Stimulated activated effector memory CD8-positive, alpha-beta T cell treated with anti-CD3 and anti-CD28 coated beads, Interleukin-12 subunit alpha, Interleukin-12 subunit beta, amount 100 ng/mL, for 72 hours (primary cell): ENCODE data around the gene GUCA2B.

ENCODE experiments used
- ATAC-seq: fragments of 150-1000 bp; cut with Tn5 transposase; 2 replicates; pipeline ENCODE4 v1.10.0; 2021
- DNase-seq, 2 donors: peaks; one replicate each; pipeline ENCODE4 v3.0.0; 2021 to 2022; ENCODE audit warnings: low spot score in 2 of 2
- H3K27ac Mint-ChIP-seq: one replicate; pipeline ENCODE4 v1.8.0; 2022; ENCODE audit warnings: mild to moderate bottlenecking, mixed read lengths
- H3K36me3 Mint-ChIP-seq: one replicate; pipeline ENCODE4 v1.8.0; 2022; ENCODE audit warnings: mild to moderate bottlenecking, mixed read lengths
- H3K4me1 Mint-ChIP-seq: one replicate; pipeline ENCODE4 v1.8.0; 2022; ENCODE audit warnings: mixed read lengths
- H3K4me3 Mint-ChIP-seq: one replicate; pipeline ENCODE4 v1.8.0; 2022; ENCODE audit warnings: mild to moderate bottlenecking, mixed read lengths
- H3K9me3 Mint-ChIP-seq: one replicate; pipeline ENCODE4 v1.8.0; 2022; ENCODE audit warnings: mixed read lengths

The GUCA2B gene

GRCh38 chr1:42170779-42171621 lies 17.8 kb downstream of the GUCA2B start:
- ATAC-seq, result no peak
- Mint-ChIP-seq H3K4me1 (peaks cover 7% of the 10 kb centered on the region), H3K4me3 (no peak overlapping the region), H3K27ac (no peak overlapping the region), H3K9me3 (no peaks in the 10 kb centered on the region), H3K36me3 (peaks cover 11% of the 10 kb centered on the region)
- no peak for DNase-seq

- H3K4me3 Mint-ChIP-seq, result no peak overlapping the region
- no peak for DNase-seq
- no peak overlapping the region for H3K27ac Mint-ChIP-seq
- peaks cover 14% of the 10 kb centered on the region for H3K36me3 Mint-ChIP-seq
- peaks cover 7% of the 10 kb centered on the region for H3K4me1 Mint-ChIP-seq
- no peaks in the 10 kb centered on the region for H3K9me3 Mint-ChIP-seq
- ATAC-seq, result no peak
Observed at GRCh38 chr1:42171679-42172266, 18.6 kb downstream of the GUCA2B start.

- H3K27ac Mint-ChIP-seq, result no peak overlapping the region
Observed at GRCh38 chr1:42172381-42173133, 19.3 kb downstream of the GUCA2B start.

GRCh38 chr1:42173155-42173933 lies 20.1 kb downstream of the GUCA2B start:
- Mint-ChIP-seq H3K9me3 (no peaks in the 10 kb centered on the region), H3K27ac (no peak overlapping the region), H3K4me3 (no peak overlapping the region), H3K4me1 (peaks cover 7% of the 10 kb centered on the region), H3K36me3 (peaks cover 29% of the 10 kb centered on the region)
- peak; percentile 68 for ATAC-seq
- peak; percentile 61 to 76 for DNase-seq

More at GRCh38 chr1:42172381-42173133, 19.3 kb downstream of the GUCA2B start:
- no peak overlapping the region for H3K4me3 Mint-ChIP-seq
- DNase-seq (no peak), ATAC-seq (no peak)
- H3K9me3 Mint-ChIP-seq, result no peaks in the 10 kb centered on the region
- peaks cover 21% of the 10 kb centered on the region for H3K36me3 Mint-ChIP-seq
- H3K4me1 Mint-ChIP-seq, result peaks cover 7% of the 10 kb centered on the region

DNA sequence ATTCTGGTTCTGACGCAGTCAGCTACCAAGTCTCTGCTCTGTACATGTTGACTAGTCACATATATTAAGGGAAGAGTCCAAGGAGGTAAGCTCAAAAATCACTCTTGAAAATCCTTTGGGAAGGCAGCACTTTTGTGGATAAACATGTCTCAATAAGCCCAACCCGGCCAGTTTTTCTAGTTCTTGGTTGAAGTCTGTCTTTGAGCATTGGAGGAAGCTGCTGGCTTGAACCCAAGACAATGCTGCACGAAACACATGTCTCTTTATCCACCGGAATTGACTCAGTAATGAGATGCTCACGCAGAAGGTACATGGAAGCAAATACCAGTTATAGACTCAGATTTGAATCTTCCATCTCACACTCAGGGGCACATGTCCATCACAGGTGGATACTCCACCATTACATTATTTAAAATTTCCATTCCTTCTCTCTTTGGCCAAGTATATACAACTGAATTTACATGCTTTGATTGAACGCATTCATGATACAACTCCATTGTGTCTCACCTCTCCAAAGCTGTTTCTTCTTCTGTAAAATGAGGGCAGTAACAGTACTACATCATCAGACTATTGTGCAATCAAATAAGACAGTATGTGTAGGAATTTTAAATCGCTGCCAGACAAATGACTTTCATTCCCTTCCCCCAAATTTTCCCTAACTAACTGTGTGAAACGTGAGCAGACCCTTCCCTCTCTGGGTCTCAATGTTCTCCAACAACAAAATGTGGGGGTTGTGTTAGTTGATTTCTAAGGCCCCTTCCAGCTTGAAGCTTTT lies 20.9 kb downstream of the GUCA2B start:
- ATAC-seq (no peak), DNase-seq (peak in 1 of 2 donors; percentile 20)
- Mint-ChIP-seq H3K27ac (no peak overlapping the region), H3K4me3 (no peak overlapping the region), H3K36me3 (peaks cover 37% of the 10 kb centered on the region), H3K4me1 (peaks cover 7% of the 10 kb centered on the region), H3K9me3 (no peaks in the 10 kb centered on the region)

GRCh38 chr1:42175314-42176054 lies 22.3 kb downstream of the GUCA2B start:
- Mint-ChIP-seq H3K4me3 (no peak overlapping the region), H3K27ac (no peak overlapping the region), H3K9me3 (no peaks in the 10 kb centered on the region), H3K4me1 (peaks cover 7% of the 10 kb centered on the region), H3K36me3 (peaks cover 49% of the 10 kb centered on the region)
- peak in 1 of 2 donors; percentile 43 for DNase-seq
- no peak for ATAC-seq

DNA sequence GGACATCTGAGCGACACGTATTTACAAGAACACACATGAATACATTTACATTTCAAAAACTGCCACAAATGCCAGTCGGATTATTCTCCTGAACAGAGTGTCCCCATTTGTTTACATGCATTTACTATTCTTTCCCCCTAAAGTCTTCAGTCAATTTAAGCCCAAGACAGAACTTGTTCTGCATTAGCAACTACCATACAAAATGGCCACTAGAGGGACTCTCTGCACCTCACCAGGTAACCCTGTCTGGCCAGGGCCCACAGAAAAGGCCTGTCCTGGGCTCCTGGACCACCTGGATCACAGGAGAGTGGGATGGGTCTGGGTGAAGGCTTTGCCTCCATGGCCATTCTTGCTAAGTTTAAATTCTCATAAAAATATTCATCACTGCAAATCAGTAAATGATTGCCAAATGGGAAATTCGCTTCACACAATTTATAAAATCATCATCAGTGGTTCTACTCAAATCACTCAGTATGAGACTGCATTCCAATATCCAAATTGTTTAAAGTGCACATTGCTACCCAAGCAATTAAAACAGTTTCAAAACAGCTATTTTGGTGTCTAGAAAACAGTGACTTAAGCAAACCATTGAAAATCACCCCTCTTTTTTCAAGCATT lies 23.8 kb downstream of the GUCA2B start:
- peak; percentile 54 for ATAC-seq
- Mint-ChIP-seq H3K4me1 (no peaks in the 10 kb centered on the region), H3K9me3 (no peaks in the 10 kb centered on the region), H3K27ac (peak overlapping the region; percentile 79), H3K36me3 (peaks cover 49% of the 10 kb centered on the region), H3K4me3 (no peak overlapping the region)
- no peak for DNase-seq

DNA sequence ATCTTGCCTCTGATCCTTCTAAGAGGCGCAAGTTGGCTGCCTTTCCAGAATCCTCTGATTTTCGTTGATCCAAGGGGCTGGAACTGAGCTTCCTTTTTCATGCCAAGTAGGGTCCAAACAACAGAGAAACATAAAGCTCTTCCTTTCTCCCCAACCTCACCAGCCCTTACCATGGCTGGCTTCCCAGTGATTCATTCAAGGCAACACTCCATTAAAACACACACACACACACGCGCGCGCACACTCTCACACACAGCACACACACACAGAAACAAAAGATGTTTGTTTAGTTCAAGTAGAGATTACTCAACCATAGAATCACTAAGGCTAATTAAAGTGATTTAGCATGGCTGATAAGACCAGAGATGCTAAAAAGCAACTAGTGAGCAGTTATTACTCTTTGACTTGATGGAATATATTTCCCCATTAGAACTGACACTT lies 24.4 kb downstream of the GUCA2B start:
- Mint-ChIP-seq H3K9me3 (no peaks in the 10 kb centered on the region), H3K4me1 (no peaks in the 10 kb centered on the region), H3K36me3 (peaks cover 51% of the 10 kb centered on the region), H3K4me3 (no peak overlapping the region), H3K27ac (peak overlapping the region; percentile 79)
- DNase-seq (no peak), ATAC-seq (no peak)

DNA sequence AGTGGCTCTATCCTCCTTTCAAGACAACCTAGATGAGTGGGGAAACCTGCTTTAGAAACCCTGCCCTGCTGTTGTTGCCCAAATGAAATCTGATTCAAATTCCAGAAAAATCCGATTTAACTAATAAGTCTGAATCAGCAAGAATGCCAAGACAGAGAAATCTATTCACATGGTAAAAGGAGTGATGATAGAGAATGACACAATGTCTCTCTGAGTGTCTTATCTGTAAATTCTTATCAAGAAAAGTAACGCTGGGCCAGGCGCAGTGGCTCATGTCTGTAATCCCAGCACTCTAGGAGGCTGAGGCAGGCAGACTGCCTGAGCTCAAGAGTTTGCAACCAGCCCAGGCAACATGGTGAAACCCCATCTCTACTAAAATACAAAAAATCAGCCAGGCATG lies 25.0 kb downstream of the GUCA2B start:
- H3K4me1 Mint-ChIP-seq, result no peaks in the 10 kb centered on the region
- ATAC-seq, result no peak
- H3K4me3 Mint-ChIP-seq, result no peak overlapping the region
- H3K36me3 Mint-ChIP-seq, result peaks cover 51% of the 10 kb centered on the region
- no peak for DNase-seq
- no peaks in the 10 kb centered on the region for H3K9me3 Mint-ChIP-seq
- H3K27ac Mint-ChIP-seq, result peak overlapping the region; percentile 79

DNA sequence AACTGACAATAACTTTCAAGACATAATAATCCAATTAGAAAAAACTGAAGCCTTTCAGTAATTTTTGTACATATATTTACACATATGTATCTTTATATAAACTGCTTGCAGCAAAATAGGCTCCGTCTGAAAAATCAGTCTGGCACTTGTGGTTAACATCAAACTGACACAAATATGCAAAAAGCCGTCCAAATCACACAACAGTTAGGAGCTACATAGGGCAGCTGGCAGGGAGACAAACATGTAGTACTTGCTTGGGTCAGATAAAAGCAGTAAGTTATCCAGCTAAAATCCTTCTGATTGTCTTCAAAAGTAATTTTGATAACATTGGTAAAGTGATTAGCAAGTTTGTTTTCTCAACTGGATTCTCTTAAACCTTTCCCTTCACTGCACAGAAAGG lies 26.1 kb downstream of the GUCA2B start:
- Mint-ChIP-seq H3K4me3 (no peak overlapping the region), H3K4me1 (no peaks in the 10 kb centered on the region), H3K9me3 (no peaks in the 10 kb centered on the region), H3K27ac (no peak overlapping the region), H3K36me3 (peaks cover 55% of the 10 kb centered on the region)
- no peak for ATAC-seq
- DNase-seq, result no peak

GRCh38 chr1:42179900-42180329 lies 26.7 kb downstream of the GUCA2B start:
- Mint-ChIP-seq H3K27ac (no peak overlapping the region), H3K36me3 (peaks cover 61% of the 10 kb centered on the region), H3K4me3 (no peak overlapping the region)

GRCh38 chr1:42181687-42182086 lies 28.5 kb downstream of the GUCA2B start:
- DNase-seq (no peak), ATAC-seq (no peak)
- H3K9me3 Mint-ChIP-seq, result no peaks in the 10 kb centered on the region
- H3K27ac Mint-ChIP-seq, result peak overlapping the region; percentile 36
- no peak overlapping the region for H3K4me3 Mint-ChIP-seq
- peaks cover 72% of the 10 kb centered on the region for H3K36me3 Mint-ChIP-seq
- peaks cover 7% of the 10 kb centered on the region for H3K4me1 Mint-ChIP-seq

More at GRCh38 chr1:42179900-42180329, 26.7 kb downstream of the GUCA2B start:
- no peak for DNase-seq
- no peaks in the 10 kb centered on the region for H3K9me3 Mint-ChIP-seq
- no peaks in the 10 kb centered on the region for H3K4me1 Mint-ChIP-seq
- no peak for ATAC-seq

DNA sequence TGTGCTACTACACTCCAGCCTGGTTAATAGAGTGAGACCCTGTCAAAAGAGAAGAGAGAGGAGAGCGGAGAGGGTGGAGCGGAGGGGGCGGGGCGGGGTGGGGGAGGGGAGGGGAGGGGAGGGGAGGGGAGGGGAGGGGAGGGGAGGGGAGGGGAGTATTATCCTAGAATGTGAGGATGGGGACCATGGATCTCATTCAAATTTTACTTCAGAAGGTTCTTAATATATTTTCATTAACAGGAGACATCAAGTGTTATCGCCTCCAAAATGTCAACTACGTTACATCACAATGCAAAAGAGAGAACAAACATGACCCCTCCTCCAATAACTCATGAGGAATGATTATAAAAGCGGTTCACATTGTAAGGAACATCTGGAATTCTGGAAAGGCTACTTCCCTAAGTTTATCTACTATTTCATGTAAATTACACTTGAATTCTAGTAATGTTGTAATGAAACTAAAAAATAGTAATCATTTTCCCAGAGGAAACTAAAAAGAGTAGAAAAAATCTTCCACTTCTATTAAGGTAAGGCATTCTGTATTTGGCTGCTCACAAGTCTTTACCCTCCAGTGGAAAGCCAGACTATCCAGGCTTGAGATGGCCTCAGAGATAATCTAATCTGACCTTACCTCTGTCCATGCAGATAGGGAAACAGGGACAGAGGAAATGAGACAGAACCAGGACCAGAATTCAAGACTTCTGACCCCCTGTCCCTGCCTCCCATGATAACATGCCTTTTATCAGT lies 30.2 kb downstream of the GUCA2B start:
- Mint-ChIP-seq H3K27ac (peak overlapping the region; percentile 7), H3K9me3 (no peaks in the 10 kb centered on the region), H3K4me3 (no peak overlapping the region), H3K4me1 (peaks cover 7% of the 10 kb centered on the region), H3K36me3 (peaks cover 73% of the 10 kb centered on the region)
- ATAC-seq (no peak), DNase-seq (no peak)
